ENCODE data around the gene RAB6A. TPM values are rescaled to one million over a fixed set of nuclear protein-coding genes. Genes with fewer than 3 reads are reported as not detected.

The RAB6A gene
- total RNA-seq, result 99.5 and 101 TPM in 2 replicates

DNA sequence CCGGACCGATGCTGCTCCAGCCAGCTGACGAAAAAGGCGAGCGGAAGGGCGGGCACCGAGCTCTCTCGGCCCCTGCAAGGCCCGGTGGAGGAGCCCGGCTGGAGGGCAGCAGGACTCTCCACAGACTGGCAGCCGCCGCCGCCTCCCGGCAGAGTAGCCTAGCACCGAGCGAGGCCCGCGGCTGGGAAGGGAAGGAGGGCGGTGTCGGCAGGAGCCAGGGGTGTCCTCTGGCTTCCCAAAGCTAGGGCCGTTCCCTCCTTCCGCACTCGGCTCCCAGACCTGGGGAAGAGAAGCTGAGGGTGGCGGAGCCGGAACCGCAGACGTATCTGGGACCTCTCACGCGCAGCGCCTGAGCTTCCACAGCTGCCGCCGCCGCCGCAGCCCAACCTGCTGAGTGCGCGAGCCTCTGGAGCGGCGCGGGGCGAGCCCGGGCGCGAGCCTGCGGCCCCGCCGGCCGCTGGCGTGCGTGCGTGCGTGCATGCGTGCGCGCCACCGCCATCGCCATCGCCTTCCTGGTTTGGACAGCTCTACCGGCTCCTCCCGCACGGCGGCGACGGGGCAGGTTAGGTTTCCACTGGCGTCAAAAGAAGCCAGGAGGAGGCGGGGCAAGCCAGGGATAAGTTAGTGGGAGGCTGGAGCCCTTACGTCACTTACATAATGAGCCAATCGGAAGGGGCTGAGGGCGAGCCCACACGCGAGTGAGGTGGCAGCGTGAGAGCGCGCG is at the start of gene RAB6A:
TSS of gene RAB6A (minus strand) at position 396 of the 724 bp plus-strand sequence. CDS start 439 bp downstream, outside the sequence.

DNA sequence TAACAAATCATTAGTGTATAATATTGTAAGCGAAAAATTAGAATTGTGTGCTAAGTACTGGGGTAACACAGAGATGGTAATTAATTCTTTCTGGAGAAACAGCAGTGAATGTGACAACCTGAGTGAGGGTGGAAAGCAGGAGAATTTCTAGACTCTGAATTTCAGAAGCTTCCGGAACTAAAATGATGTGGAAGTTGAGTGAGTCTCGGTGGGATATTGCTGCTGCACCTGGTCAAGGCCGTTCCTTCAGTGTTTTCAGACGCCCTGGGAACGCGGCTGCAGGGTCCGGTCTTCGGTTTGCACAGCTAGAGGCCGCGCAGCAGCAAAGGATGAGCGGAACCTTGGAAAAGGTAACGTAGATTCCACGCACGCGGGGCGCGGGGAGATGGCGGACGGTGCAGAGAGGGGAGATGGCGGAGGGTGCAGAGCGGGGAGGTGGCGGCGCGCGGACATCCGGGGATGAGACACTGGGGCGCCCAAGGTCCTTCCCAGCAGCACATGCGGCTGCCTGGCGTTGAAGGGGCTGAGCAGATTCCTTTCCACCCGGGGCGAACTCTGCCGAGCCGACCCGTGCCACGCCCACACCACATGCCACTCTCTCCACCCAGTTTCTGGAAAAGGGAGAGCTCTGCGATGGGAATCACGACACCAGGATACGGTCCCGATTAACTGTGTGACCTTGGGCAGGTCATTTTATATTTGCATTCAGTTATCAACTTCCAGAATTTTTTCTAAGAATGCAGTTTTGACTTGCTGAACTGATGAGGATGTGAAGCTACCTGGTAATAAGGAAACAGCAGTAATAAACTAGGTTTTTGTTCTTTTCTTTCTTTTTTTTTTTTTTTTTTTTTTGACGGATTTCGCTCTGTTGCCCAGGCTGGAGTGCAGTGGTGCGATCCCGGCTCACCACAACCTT is 27.0 kb upstream of the RAB6A start, which contains the start of gene MRPL48:
TSS of gene MRPL48 (plus strand) at position 232 of the 916 bp plus-strand sequence. CDS start at position 330, 98 bp downstream.

DNA sequence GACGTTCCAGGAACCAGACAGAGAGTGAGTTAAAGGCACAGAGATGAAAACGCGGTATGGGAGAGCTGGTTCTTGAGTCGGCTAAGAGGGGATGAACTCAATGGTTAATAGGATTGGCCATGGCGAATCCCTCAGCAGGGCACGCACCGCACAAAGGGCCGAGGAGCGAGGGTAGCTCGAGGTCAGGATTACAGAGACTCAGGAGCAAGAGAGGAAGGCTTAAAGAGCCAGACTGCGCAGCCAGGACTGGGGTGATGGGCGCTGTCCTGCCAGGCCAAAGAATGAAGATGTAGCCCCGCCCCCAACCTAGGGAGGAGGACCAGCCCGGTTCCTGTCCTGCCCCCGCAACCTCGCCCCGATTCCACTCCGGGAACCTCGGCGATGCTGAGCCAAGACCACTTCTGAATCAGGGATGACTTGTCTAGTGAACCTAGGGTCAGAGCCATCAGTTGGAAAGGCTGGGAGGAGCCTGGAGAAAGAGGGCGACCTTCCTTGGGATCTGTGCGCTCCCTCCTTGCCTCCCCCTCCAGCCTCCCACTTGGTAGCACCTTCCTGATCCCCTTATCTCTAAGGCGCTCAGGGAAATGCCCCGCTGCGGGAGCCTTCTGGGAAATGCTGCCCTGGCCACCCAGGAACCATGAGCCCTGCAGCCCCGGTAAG is 114.8 kb downstream of the RAB6A start, which contains the start of gene PLEKHB1:
TSS of gene PLEKHB1 (plus strand) at position 610 of the 660 bp plus-strand sequence. CDS start at position 638, 28 bp downstream.

Other genes starting within 250 kb of the RAB6A start
- 8.1 and 11.3 TPM in 2 replicates for gene FAM168A, start 163.0 kb downstream of the RAB6A start, total RNA-seq
- 0.74 TPM in 1 of 2 replicates, not detected in the other for gene PLEKHB1, start 114.5 kb downstream of the RAB6A start, total RNA-seq
- gene MRPL48, start 26.8 kb upstream of the RAB6A start, total RNA-seq, result 20.2 and 33.8 TPM in 2 replicates
- gene COA4, start 115.8 kb upstream of the RAB6A start, total RNA-seq, result 126 and 131 TPM in 2 replicates
- 6.3 and 6.5 TPM in 2 replicates for gene PAAF1, start 115.9 kb upstream of the RAB6A start, total RNA-seq
- 0.15 TPM in 1 of 2 replicates, not detected in the other for gene DNAJB13, start 190.0 kb upstream of the RAB6A start, total RNA-seq
- 4.1 and 11.4 TPM in 2 replicates for gene UCP2, start 221.8 kb upstream of the RAB6A start, total RNA-seq
- 0.07 and 0.54 TPM in 2 replicates for gene UCP3, start 248.0 kb upstream of the RAB6A start, total RNA-seq